GM12865 (cell line): ENCODE data around the gene CMTM5.
"Not testable (repeated sequence)": the region's sequence is repeated elsewhere in the genome, so short reads cannot be mapped to it uniquely, and the experiment has no call there.

ENCODE experiments used
- DNase-seq: peaks from one replicate; pipeline ENCODE4 v3.0.0; 2010; ENCODE audit warnings: low read depth
- H3K4me3 ChIP-seq: 2 replicates; pipeline ENCODE4 v1.5.1; 2011; ENCODE audit warnings: mild to moderate bottlenecking, low read depth, low read length, control low read depth
- CTCF ChIP-seq: IDR thresholded peaks from 2 replicates; pipeline ENCODE4 v1.5.1; 2011; ENCODE audit warnings: low read length, control low read depth, low read depth, inconsistent platforms; ENCODE audit not compliant: insufficient read depth; ENCODE audit errors: missing control alignments

The CMTM5 gene

GRCh38 chr14:23421594-23421993, 44.7 kb downstream of the CMTM5 start:
- peak; percentile 41 for DNase-seq
- no peak for TF ChIP-seq CTCF

GRCh38 chr14:23423657-23424056, 46.8 kb downstream of the CMTM5 start:
- DNase-seq: no peak
- no peak for TF ChIP-seq CTCF
- no peak overlapping the region for H3K4me3 ChIP-seq

More at GRCh38 chr14:23421594-23421993, 44.7 kb downstream of the CMTM5 start:
- H3K4me3 ChIP-seq: no peak overlapping the region

- TF ChIP-seq CTCF: no peak
- H3K4me3 ChIP-seq: no peak overlapping the region
- DNase-seq: no peak
Measured at GRCh38 chr14:23425169-23425568, 48.3 kb downstream of the CMTM5 start.

- not testable (repeated sequence) for H3K4me3 ChIP-seq
- DNase-seq: peak; percentile 37
Measured at GRCh38 chr14:23425798-23426197, 49.0 kb downstream of the CMTM5 start.

GRCh38 chr14:23428686-23429495, 52.0 kb downstream of the CMTM5 start:
- H3K4me3 ChIP-seq: no peak overlapping the region
- DNase-seq: no peak
- TF ChIP-seq CTCF: no peak
